ENCODE data around the gene CACNA1G. TPM values are rescaled to one million over a fixed set of nuclear protein-coding genes. Genes with fewer than 3 reads are reported as not detected.

Gene CACNA1G
- total and polyA plus RNA-seq, 2 donors (not counting 1 experiment from before 2014, with no cell fraction given): 0.08 to 0.99 TPM

DNA sequence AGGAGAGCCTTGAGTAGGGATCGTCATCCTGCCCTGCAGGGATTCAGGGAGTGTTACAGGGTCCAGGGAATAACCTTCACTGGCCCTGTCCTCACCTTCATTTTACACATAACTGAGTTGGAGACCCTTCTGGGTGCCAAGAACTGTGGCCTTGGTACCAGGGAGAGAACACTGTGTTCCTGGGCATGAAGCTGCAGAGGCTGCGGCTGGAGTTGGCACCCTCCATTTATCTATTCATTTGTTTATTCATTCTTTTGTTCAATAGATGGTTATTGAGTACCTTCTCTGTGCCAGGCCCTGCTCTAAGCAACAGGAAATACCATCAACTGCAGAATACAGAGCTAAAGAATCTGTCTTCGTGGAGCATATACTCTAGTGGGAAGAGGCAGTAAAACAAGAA, 80.8 kb downstream of the CACNA1G start:
- H4K20me1 ChIP-seq (ENCODE audit: control insufficient read depth, extremely low read depth, insufficient read depth, low read length): no peaks in the 10 kb centered on the region
- no peak overlapping the region for H3K4me2 ChIP-seq (ENCODE audit: extremely low read depth, insufficient read depth, low read length)
- no peaks in the 10 kb centered on the region for H3K36me3 ChIP-seq (ENCODE audit: control insufficient read depth, insufficient read depth, low read length)
- H3K4me3 ChIP-seq (replicated peaks in 1 of 4; ENCODE audit: control extremely low read depth in 1 of 4, insufficient read depth in 1 of 4, low read depth in 3 of 4, low read length in 4 of 4): no peak overlapping the region
- TF ChIP-seq EZH2 (IDR thresholded peaks at IDR 0.05; ENCODE audit: low read length, missing control alignments): no peak
- TF ChIP-seq, protein P1, sequence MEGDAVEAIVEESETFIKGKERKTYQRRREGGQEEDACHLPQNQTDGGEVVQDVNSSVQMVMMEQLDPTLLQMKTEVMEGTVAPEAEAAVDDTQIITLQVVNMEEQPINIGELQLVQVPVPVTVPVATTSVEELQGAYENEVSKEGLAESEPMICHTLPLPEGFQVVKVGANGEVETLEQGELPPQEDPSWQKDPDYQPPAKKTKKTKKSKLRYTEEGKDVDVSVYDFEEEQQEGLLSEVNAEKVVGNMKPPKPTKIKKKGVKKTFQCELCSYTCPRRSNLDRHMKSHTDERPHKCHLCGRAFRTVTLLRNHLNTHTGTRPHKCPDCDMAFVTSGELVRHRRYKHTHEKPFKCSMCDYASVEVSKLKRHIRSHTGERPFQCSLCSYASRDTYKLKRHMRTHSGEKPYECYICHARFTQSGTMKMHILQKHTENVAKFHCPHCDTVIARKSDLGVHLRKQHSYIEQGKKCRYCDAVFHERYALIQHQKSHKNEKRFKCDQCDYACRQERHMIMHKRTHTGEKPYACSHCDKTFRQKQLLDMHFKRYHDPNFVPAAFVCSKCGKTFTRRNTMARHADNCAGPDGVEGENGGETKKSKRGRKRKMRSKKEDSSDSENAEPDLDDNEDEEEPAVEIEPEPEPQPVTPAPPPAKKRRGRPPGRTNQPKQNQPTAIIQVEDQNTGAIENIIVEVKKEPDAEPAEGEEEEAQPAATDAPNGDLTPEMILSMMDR (conservative IDR thresholded peaks at IDR 0.05 in 1 of 2, IDR thresholded peaks at IDR 0.05 in 1 of 2; ENCODE audit: low read depth in 1 of 2, low read length in 2 of 2): no peak
- no peak overlapping the region for H2AFZ ChIP-seq (ENCODE audit: low read length)
- no peak overlapping the region for H3K9ac ChIP-seq (ENCODE audit: insufficient read depth, low read length)
- no peaks in the 10 kb centered on the region for H3K27me3 ChIP-seq (ENCODE audit: control insufficient read depth, insufficient read depth, low read length)
- no peak overlapping the region for H3K27ac ChIP-seq (ENCODE audit: insufficient read depth, low read length)
- peaks cover 24% of the 10 kb centered on the region for H3K4me1 ChIP-seq (ENCODE audit: control insufficient read depth, extremely low read depth, insufficient read depth, low read length)
- DNase-seq (ENCODE audit: low read depth in 2 of 2): no peak
- H3K79me2 ChIP-seq (ENCODE audit: control insufficient read depth, insufficient read depth, low read length): no peaks in the 10 kb centered on the region
- no peaks in the 10 kb centered on the region for H3K9me3 ChIP-seq (ENCODE audit: control insufficient read depth, insufficient read depth, low read depth, low read length)

DNA sequence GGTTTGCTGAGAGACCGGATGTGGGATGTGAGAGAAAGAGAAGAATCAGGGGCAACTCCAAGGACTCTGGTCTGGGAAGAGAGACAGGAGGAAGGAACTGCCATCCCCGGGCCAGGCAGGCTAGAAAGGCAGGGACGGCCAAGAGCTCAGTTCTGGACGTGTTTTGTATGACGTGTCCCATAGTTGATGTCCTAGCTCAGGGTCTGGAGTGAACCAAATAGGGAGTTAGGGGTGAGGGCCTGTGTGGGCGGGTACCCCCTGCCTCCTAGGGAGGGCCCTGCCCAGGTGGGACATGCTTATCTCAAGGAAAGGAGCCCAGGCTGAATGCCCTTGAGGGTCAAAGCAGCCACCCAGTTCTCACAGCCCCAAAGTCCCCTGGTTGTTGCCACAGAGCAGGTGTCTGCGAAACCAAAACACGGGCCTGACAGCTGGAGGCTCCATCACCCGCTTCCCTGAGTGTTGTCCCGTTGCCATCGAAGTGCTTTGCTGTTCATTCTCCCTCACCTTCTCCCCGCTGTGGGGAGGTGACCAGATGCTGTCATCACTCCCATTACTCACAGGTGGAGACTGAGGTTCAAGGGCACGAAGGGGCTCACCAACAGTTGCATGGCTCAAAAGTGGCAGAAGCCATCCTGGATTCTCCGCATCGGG, 81.7 kb downstream of the CACNA1G start:
- H3K79me2 ChIP-seq (ENCODE audit: control insufficient read depth, insufficient read depth, low read length): no peaks in the 10 kb centered on the region
- no peak for DNase-seq (ENCODE audit: low read depth in 2 of 2)
- peaks cover 24% of the 10 kb centered on the region for H3K4me1 ChIP-seq (ENCODE audit: control insufficient read depth, extremely low read depth, insufficient read depth, low read length)
- H3K4me3 ChIP-seq (replicated peaks in 1 of 4; ENCODE audit: control extremely low read depth in 1 of 4, insufficient read depth in 1 of 4, low read depth in 3 of 4, low read length in 4 of 4): no peak overlapping the region
- H3K9ac ChIP-seq (ENCODE audit: insufficient read depth, low read length): no peak overlapping the region
- H3K36me3 ChIP-seq (ENCODE audit: control insufficient read depth, insufficient read depth, low read length): no peaks in the 10 kb centered on the region
- H2AFZ ChIP-seq (ENCODE audit: low read length): no peak overlapping the region
- TF ChIP-seq, protein P1 (conservative IDR thresholded peaks at IDR 0.05 in 1 of 2, IDR thresholded peaks at IDR 0.05 in 1 of 2; ENCODE audit: low read depth in 1 of 2, low read length in 2 of 2): no peak
- no peak for TF ChIP-seq EZH2 (IDR thresholded peaks at IDR 0.05; ENCODE audit: low read length, missing control alignments)
- no peak overlapping the region for H3K27ac ChIP-seq (ENCODE audit: insufficient read depth, low read length)
- no peaks in the 10 kb centered on the region for H4K20me1 ChIP-seq (ENCODE audit: control insufficient read depth, extremely low read depth, insufficient read depth, low read length)
- H3K27me3 ChIP-seq (ENCODE audit: control insufficient read depth, insufficient read depth, low read length): no peaks in the 10 kb centered on the region
- H3K9me3 ChIP-seq (ENCODE audit: control insufficient read depth, insufficient read depth, low read depth, low read length): no peaks in the 10 kb centered on the region
- no peak overlapping the region for H3K4me2 ChIP-seq (ENCODE audit: extremely low read depth, insufficient read depth, low read length)

DNA sequence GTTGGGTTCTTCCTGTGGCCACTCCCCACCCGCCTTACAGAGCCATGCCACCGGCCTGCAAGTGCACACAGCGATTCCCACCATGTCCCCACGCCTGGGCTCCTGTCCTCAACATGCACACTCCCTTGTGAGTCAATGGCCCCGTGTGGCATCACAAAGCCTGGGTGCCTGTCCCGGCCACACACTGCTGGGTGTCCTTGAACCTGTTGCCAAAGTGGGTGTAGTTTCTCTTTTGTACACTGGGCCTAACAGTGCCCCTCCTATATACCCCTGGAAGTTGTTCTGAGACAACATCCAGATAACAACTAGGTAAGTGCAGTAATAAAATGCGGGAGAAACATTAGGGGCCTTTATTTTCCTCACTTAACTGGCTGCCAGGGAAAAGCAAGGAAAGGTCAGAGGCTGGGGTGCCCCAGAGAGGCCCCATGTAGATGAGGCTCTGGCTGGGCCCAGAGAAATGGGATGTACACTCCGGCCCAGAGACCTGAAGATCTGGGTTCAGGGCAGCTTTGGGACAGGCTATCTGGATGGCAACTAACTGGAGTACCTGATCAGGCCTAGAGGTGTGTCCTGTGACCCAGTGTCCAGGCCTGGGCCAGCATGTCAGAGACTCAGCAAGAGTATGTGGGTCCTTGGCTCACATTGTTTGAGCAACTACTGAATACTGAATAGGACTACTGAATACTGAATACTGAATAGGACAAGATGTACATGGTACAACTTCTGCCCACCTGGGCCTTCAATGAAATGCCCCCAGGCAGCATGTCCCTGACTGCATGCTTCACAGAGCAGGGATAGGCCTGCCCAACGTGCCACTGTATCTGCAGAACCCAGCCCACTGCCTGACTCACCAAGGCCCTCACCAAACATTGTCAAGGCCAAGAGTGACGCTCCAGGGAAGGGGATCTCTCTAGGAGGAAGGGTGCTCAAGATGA, 82.5 kb downstream of the CACNA1G start:
- no peaks in the 10 kb centered on the region for H3K79me2 ChIP-seq (ENCODE audit: control insufficient read depth, insufficient read depth, low read length)

More for the DNA sequence above, 82.5 kb downstream of the CACNA1G start:
- Histone ChIP-seq H3K9ac (ENCODE audit: insufficient read depth, low read length) (no peak overlapping the region), H3K4me3 (replicated peaks in 1 of 4; ENCODE audit: control extremely low read depth in 1 of 4, insufficient read depth in 1 of 4, low read depth in 3 of 4, low read length in 4 of 4) (no peak overlapping the region), H3K4me1 (ENCODE audit: control insufficient read depth, extremely low read depth, insufficient read depth, low read length) (peaks cover 24% of the 10 kb centered on the region), H3K27ac (ENCODE audit: insufficient read depth, low read length) (no peak overlapping the region), H3K27me3 (ENCODE audit: control insufficient read depth, insufficient read depth, low read length) (no peaks in the 10 kb centered on the region), H4K20me1 (ENCODE audit: control insufficient read depth, extremely low read depth, insufficient read depth, low read length) (no peaks in the 10 kb centered on the region), H3K36me3 (ENCODE audit: control insufficient read depth, insufficient read depth, low read length) (no peaks in the 10 kb centered on the region), H3K4me2 (ENCODE audit: extremely low read depth, insufficient read depth, low read length) (no peak overlapping the region), H2AFZ (ENCODE audit: low read length) (no peak overlapping the region), H3K9me3 (ENCODE audit: control insufficient read depth, insufficient read depth, low read depth, low read length) (no peaks in the 10 kb centered on the region)
- TF ChIP-seq, protein P1 (conservative IDR thresholded peaks at IDR 0.05 in 1 of 2, IDR thresholded peaks at IDR 0.05 in 1 of 2; ENCODE audit: low read depth in 1 of 2, low read length in 2 of 2): no peak
- TF ChIP-seq EZH2 (IDR thresholded peaks at IDR 0.05; ENCODE audit: low read length, missing control alignments): no peak
- no peak for DNase-seq (ENCODE audit: low read depth in 2 of 2)

Measured in fibroblast of lung (primary cell).